Natural killer cell (primary cell): Measurements from ENCODE around the gene ARL4D. TPM values are rescaled to one million over a fixed set of nuclear protein-coding genes. Genes with fewer than 3 reads are reported as not detected.

ENCODE experiments used
- ATAC-seq, 3 donors: fragments of 150-1000 bp in 2 of 3; fragments of 200-7000 bp in 1 of 3; cut with Tn5 transposase; 1 replicate in 1 of 3; 2 replicates in 2 of 3; pipeline ENCODE4 v1.10.0; 2021; ENCODE audit warnings: mild to moderate bottlenecking in 2 of 3, moderate library complexity in 2 of 3
- DNase-seq, 2 donors: peaks; one replicate each; pipeline versions ENCODE4 v3.0.0 to v3.0.0-alpha.2; 2013 to 2021; ENCODE audit warnings: mixed read lengths in 1 of 2
- H3K27ac ChIP-seq: one replicate; pipeline ENCODE4 v1.5.1; 2013; ENCODE audit warnings: mild to moderate bottlenecking, low read length
- H3K27me3 ChIP-seq: one replicate; pipeline ENCODE4 v1.6.1; 2013; ENCODE audit warnings: low read length; ENCODE audit not compliant: control insufficient read depth, insufficient read depth
- H3K36me3 ChIP-seq: one replicate; pipeline ENCODE4 v1.6.1; 2013; ENCODE audit warnings: low read length; ENCODE audit not compliant: control insufficient read depth, insufficient read depth
- H3K4me1 ChIP-seq: one replicate; pipeline ENCODE4 v1.6.1; 2013; ENCODE audit warnings: low read length; ENCODE audit not compliant: control insufficient read depth, insufficient read depth
- H3K4me3 ChIP-seq: one replicate; pipeline ENCODE4 v1.5.1; 2013; ENCODE audit warnings: low read length
- H3K9me3 ChIP-seq: one replicate; pipeline ENCODE4 v1.6.1; 2013; ENCODE audit warnings: low read length; ENCODE audit not compliant: control insufficient read depth, insufficient read depth
- H3K27ac Mint-ChIP-seq, 2 donors: one replicate each; pipeline ENCODE4 v1.8.0; 2022; ENCODE audit warnings: mild to moderate bottlenecking in 2 of 2, mixed read lengths in 2 of 2, moderate library complexity in 1 of 2
- H3K27me3 Mint-ChIP-seq, 2 donors: one replicate each; pipeline ENCODE4 v1.8.0; 2022; ENCODE audit warnings: low read depth in 2 of 2, mixed read lengths in 2 of 2
- H3K36me3 Mint-ChIP-seq: one replicate; pipeline ENCODE4 v1.8.0; 2022; ENCODE audit warnings: mixed read lengths
- H3K4me1 Mint-ChIP-seq, 2 donors: one replicate each; pipeline ENCODE4 v1.8.0; 2022; ENCODE audit warnings: mixed read lengths in 2 of 2
- H3K4me3 Mint-ChIP-seq: one replicate; pipeline ENCODE4 v1.8.0; 2022; ENCODE audit warnings: mild to moderate bottlenecking, moderate library complexity, mixed read lengths
- H3K9me3 Mint-ChIP-seq, 2 donors: one replicate each; pipeline ENCODE4 v1.8.0; 2022; ENCODE audit warnings: mixed read lengths in 2 of 2
- CTCF ChIP-seq: fragments of 200-600 bp; IDR thresholded peaks from one replicate; pipeline ENCODE4 v1.8.0; 2022; ENCODE audit warnings: antibody characterized with exemption
- WGBS: methylation state at CpG from one replicate; pipeline ENCODE4 v1.1.7; 2013; ENCODE audit warnings: missing lambda C conversion rate; ENCODE audit not compliant: insufficient coverage; 5-methylcytosine and 5-hydroxymethylcytosine counted together
- intact Hi-C: fragments of 100-400 bp; cut with micrococcal nuclease; formaldehyde crosslinking; loops from one replicate; pipeline ENCODE4 v1.14.2; 2022
- total RNA-seq, 4 donors: library from RNA; stranded (reverse); fragments of 120-200 nt in 1 of 4; gene quantifications; one replicate each; pipeline versions ENCODE4 v1.2.3 to v1.2.4, GENCODE V29; 2013 to 2022

The ARL4D gene
- 1 to 10 TPM; 4.1 to 6.9 (median 5.3) TPM for total RNA-seq
- 4.7 TPM for total RNA-seq (2013)

- no peak for TF ChIP-seq CTCF
- ATAC-seq: peak; percentile 85 to 93 (median 91)
- peak within 1 kb of the TSS; percentile 55 for H3K27ac ChIP-seq
- intact Hi-C loops: loop anchor here (1.0 kb wide), 2 partner anchors 11 to 84 kb away; partner anchors contain the start of gene DHX8
- H3K9me3 Mint-ChIP-seq: no peaks in the 10 kb centered on the region
- H3K27me3 Mint-ChIP-seq: no peaks in the 10 kb centered on the region
- peak within 1 kb of the TSS; percentile 77 to 95 for H3K27ac Mint-ChIP-seq
- peak within 1 kb of the TSS; percentile 92 for H3K4me3 Mint-ChIP-seq
- no peaks in the 10 kb centered on the region for H3K27me3 ChIP-seq
- no peaks in the 10 kb centered on the region for H3K36me3 ChIP-seq
- H3K9me3 ChIP-seq: no peaks in the 10 kb centered on the region
- peak within 1 kb of the TSS; percentile 71 for H3K4me3 ChIP-seq
- H3K4me1 ChIP-seq: peaks cover 30% of the 10 kb centered on the region
- DNase-seq: peak; percentile 81 to 91
- peaks cover 18 to 20% of the 10 kb centered on the region in 2 donors for H3K4me1 Mint-ChIP-seq
- WGBS: under 1% methylated on average over 58 of the region's 64 CpGs
- no peaks in the 10 kb centered on the region for H3K36me3 Mint-ChIP-seq
Measured at GRCh38 chr17:43398724-43399595, at the start of gene ARL4D. Gene ARL4D (plus strand): TSS chr17:43398993. CDS start chr17:43399733, 740 bp downstream.

GRCh38 chr17:43349142-43349541, 49.7 kb upstream of the ARL4D start:
- H3K27me3 Mint-ChIP-seq: no peaks in the 10 kb centered on the region
- intact Hi-C loops: no loop called here
- DNase-seq (no peak), ATAC-seq (no peak)
- no peak overlapping the region for H3K27ac Mint-ChIP-seq
- no peaks in the 10 kb centered on the region for H3K36me3 ChIP-seq
- no peak overlapping the region for H3K4me3 Mint-ChIP-seq
- WGBS: 100% methylated on average over 2 of the region's 2 CpGs
- no peaks in the 10 kb centered on the region for H3K4me1 ChIP-seq
- H3K9me3 ChIP-seq: peaks cover 43% of the 10 kb centered on the region
- H3K4me3 ChIP-seq: no peak overlapping the region
- no peaks in the 10 kb centered on the region for H3K27me3 ChIP-seq
- H3K27ac ChIP-seq: no peak overlapping the region
- no peak for TF ChIP-seq CTCF
- H3K36me3 Mint-ChIP-seq: peaks cover 6% of the 10 kb centered on the region
- no peaks in the 10 kb centered on the region for H3K4me1 Mint-ChIP-seq
- peaks cover 0 to 3% of the 10 kb centered on the region in 2 donors for H3K9me3 Mint-ChIP-seq

GRCh38 chr17:43350888-43351361, 47.9 kb upstream of the ARL4D start:
- Mint-ChIP-seq H3K36me3 (peaks cover 6% of the 10 kb centered on the region), H3K9me3 (peaks cover 0 to 3% of the 10 kb centered on the region in 2 donors), H3K27me3 (no peaks in the 10 kb centered on the region), H3K4me3 (no peak overlapping the region), H3K4me1 (no peaks in the 10 kb centered on the region), H3K27ac (no peak overlapping the region)
- Histone ChIP-seq H3K27me3 (no peaks in the 10 kb centered on the region), H3K27ac (no peak overlapping the region), H3K9me3 (peaks cover 43% of the 10 kb centered on the region), H3K36me3 (no peaks in the 10 kb centered on the region), H3K4me1 (no peaks in the 10 kb centered on the region), H3K4me3 (no peak overlapping the region)
- WGBS: 91% methylated on average over 9 of the region's 9 CpGs
- ATAC-seq (no peak), DNase-seq (no peak)
- intact Hi-C loops: no loop called here
- TF ChIP-seq CTCF: no peak
